ENCODE measurements around the gene ANKRD11. TPM values are rescaled to one million over a fixed set of nuclear protein-coding genes. Genes with fewer than 3 reads are reported as not detected.

The ANKRD11 gene
- total and polyA plus RNA-seq, 2 donors (not counting 3 experiments of a cell fraction or from before 2014, with no cell fraction given) = 55.8 to 191 TPM

GRCh38 chr16:89304181-89304851 lies 186.0 kb downstream of the ANKRD11 start:
- Histone ChIP-seq H3K9ac (replicated peaks; ENCODE audit: extremely low read depth, insufficient read depth, low read length) (no peak overlapping the region), H3K4me2 (ENCODE audit: insufficient read depth, low read length) (no peak overlapping the region), H3K79me2 (ENCODE audit: control insufficient read depth, insufficient read depth, low read length) (peaks cover 67% of the 10 kb centered on the region), H3K9me3 (replicated peaks; ENCODE audit: control insufficient read depth, insufficient read depth, low read length) (no peaks in the 10 kb centered on the region), H4K20me1 (replicated peaks; ENCODE audit: control insufficient read depth, extremely low read depth, insufficient read depth, low read length) (no peaks in the 10 kb centered on the region), H3K4me1 (ENCODE audit: control insufficient read depth, extremely low read depth, insufficient read depth, low read length) (peaks cover 9% of the 10 kb centered on the region), H3K36me3 (ENCODE audit: control insufficient read depth in 2 of 2, extremely low read depth in 1 of 2, insufficient read depth in 2 of 2, low read length in 2 of 2) (peaks cover 3 to 28% of the 10 kb centered on the region in 2 experiments), H3K27ac (ENCODE audit: insufficient read depth, low read depth, low read length) (no peak overlapping the region), H3K9me1 (replicated peaks; ENCODE audit: control insufficient read depth, extremely low read depth, insufficient read depth, low read length) (no peaks in the 10 kb centered on the region), H3K4me3 (replicated peaks in 1 of 3; ENCODE audit: insufficient read depth in 1 of 3, low read depth in 1 of 3, low read length in 3 of 3) (no peak overlapping the region), H3K27me3 (ENCODE audit: control insufficient read depth in 2 of 2, insufficient read depth in 2 of 2, low read length in 2 of 2) (no peaks in the 10 kb centered on the region), H2AFZ (ENCODE audit: low read depth, low read length) (no peak overlapping the region)
- TF ChIP-seq EZH2 (IDR thresholded peaks at IDR 0.05; ENCODE audit: borderline replicate concordance, low read depth, low read length, severe bottlenecking) (no peak), POLR2A (IDR thresholded peaks at IDR 0.05; ENCODE audit: low read depth, low read length) (no peak), POLR2AphosphoS5 (IDR thresholded peaks at IDR 0.05; ENCODE audit: insufficient read depth, low read depth, low read length) (peak; percentile 27), MYC (IDR thresholded peaks at IDR 0.05; ENCODE audit: low read depth, low read length) (no peak)
- FAIRE-seq (no peak), DNase-seq (ENCODE audit: low read depth, low spot score) (no peak)
- intact Hi-C loops (cut with micrococcal nuclease) = no loop called here
- no TSS peak for BruUV-seq (replicated peaks)
- ChIA-PET CTCF (interaction anchor here (1.1 to 2.0 kb wide), 2 partner anchors 11 to 12 kb away, joined by 5 to 8 read pairs; no protein-coding TSS in a partner anchor), POLR2A (no interaction called here)
- dilution Hi-C loops (cut with MboI; ENCODE audit: extremely low pct_ligation_motif_present, low sequenced_read_pairs) = no loop called here

GRCh38 chr16:89303617-89304016 lies 186.7 kb downstream of the ANKRD11 start:
- FAIRE-seq (no peak), DNase-seq (ENCODE audit: low read depth, low spot score) (no peak)
- ChIA-PET CTCF (interaction anchor here (1.1 to 2.0 kb wide), 2 partner anchors 10 to 12 kb away, joined by 5 to 8 read pairs; no protein-coding TSS in a partner anchor), POLR2A (interaction anchor here (0.6 kb wide), 1 partner anchor 200 kb away, joined by 5 read pairs; no protein-coding TSS in a partner anchor)
- Histone ChIP-seq H3K9me1 (replicated peaks; ENCODE audit: control insufficient read depth, extremely low read depth, insufficient read depth, low read length) (no peaks in the 10 kb centered on the region), H3K4me3 (replicated peaks in 1 of 3; ENCODE audit: insufficient read depth in 1 of 3, low read depth in 1 of 3, low read length in 3 of 3) (no peak overlapping the region), H3K4me1 (ENCODE audit: control insufficient read depth, extremely low read depth, insufficient read depth, low read length) (peaks cover 10% of the 10 kb centered on the region), H3K27ac (ENCODE audit: insufficient read depth, low read depth, low read length) (no peak overlapping the region), H3K4me2 (ENCODE audit: insufficient read depth, low read length) (no peak overlapping the region), H3K79me2 (ENCODE audit: control insufficient read depth, insufficient read depth, low read length) (peaks cover 66% of the 10 kb centered on the region), H3K9ac (replicated peaks; ENCODE audit: extremely low read depth, insufficient read depth, low read length) (no peak overlapping the region), H4K20me1 (replicated peaks; ENCODE audit: control insufficient read depth, extremely low read depth, insufficient read depth, low read length) (no peaks in the 10 kb centered on the region), H3K27me3 (ENCODE audit: control insufficient read depth in 2 of 2, insufficient read depth in 2 of 2, low read length in 2 of 2) (no peaks in the 10 kb centered on the region), H3K9me3 (replicated peaks; ENCODE audit: control insufficient read depth, insufficient read depth, low read length) (no peaks in the 10 kb centered on the region), H2AFZ (ENCODE audit: low read depth, low read length) (no peak overlapping the region), H3K36me3 (ENCODE audit: control insufficient read depth in 2 of 2, extremely low read depth in 1 of 2, insufficient read depth in 2 of 2, low read length in 2 of 2) (peaks cover 3 to 28% of the 10 kb centered on the region in 2 experiments)
- dilution Hi-C loops (cut with MboI; ENCODE audit: extremely low pct_ligation_motif_present, low sequenced_read_pairs) (no loop called here), intact Hi-C loops (cut with micrococcal nuclease) (no loop called here)
- no TSS peak for BruUV-seq (replicated peaks)
- TF ChIP-seq POLR2A (IDR thresholded peaks at IDR 0.05; ENCODE audit: low read depth, low read length) (no peak), JUN (IDR thresholded peaks at IDR 0.05; ENCODE audit: borderline replicate concordance, insufficient read depth, insufficient read length, low read depth) (no peak), EZH2 (IDR thresholded peaks at IDR 0.05; ENCODE audit: borderline replicate concordance, low read depth, low read length, severe bottlenecking) (no peak), POLR2AphosphoS5 (IDR thresholded peaks at IDR 0.05; ENCODE audit: insufficient read depth, low read depth, low read length) (no peak), CTCF (IDR thresholded peaks at IDR 0.05; ENCODE audit: extremely low read depth in 1 of 2, insufficient read depth in 1 of 2, low read depth in 1 of 2, low read length in 2 of 2) (no peak)
